Thymus (tissue), 11 donors: ENCODE results near the gene SNAPIN. TPM values are rescaled to one million over a fixed set of nuclear protein-coding genes. Genes with fewer than 3 reads are reported as not detected.
A peak's percentile ranks its signal among the peaks of the same experiment; 100 is the strongest.

ENCODE experiments used
- DNase-seq, 9 donors: peaks; one replicate each; pipeline ENCODE4 v3.0.0-alpha.2; 2013; ENCODE audit warnings: low spot score in 9 of 9, low read depth in 6 of 9, missing footprints in 1 of 9
- H3K27ac ChIP-seq, 2 donors: one replicate each; pipeline ENCODE4 v1.5.1; 2013; ENCODE audit warnings: control low read depth in 1 of 2, low read depth in 1 of 2, low read length in 1 of 2, mild to moderate bottlenecking in 1 of 2, moderate library complexity in 1 of 2
- H3K27me3 ChIP-seq, 2 donors: one replicate each; pipeline ENCODE4 v1.5.1; 2013; ENCODE audit warnings: low read length in 1 of 2; ENCODE audit not compliant: control insufficient read depth in 2 of 2, insufficient read depth in 1 of 2
- H3K36me3 ChIP-seq, 2 donors: one replicate each; pipeline ENCODE4 v1.5.1; 2013; ENCODE audit warnings: low read length in 1 of 2, mild to moderate bottlenecking in 1 of 2, moderate library complexity in 1 of 2; ENCODE audit not compliant: control insufficient read depth in 2 of 2, insufficient read depth in 2 of 2
- H3K4me1 ChIP-seq, 2 donors: one replicate each; pipeline ENCODE4 v1.5.1; 2013; ENCODE audit warnings: low read length in 2 of 2; ENCODE audit not compliant: control insufficient read depth in 2 of 2, insufficient read depth in 2 of 2
- H3K4me3 ChIP-seq, 2 donors: one replicate each; pipeline ENCODE4 v1.5.1; 2013; ENCODE audit warnings: low read length in 2 of 2, control low read depth in 1 of 2, mild to moderate bottlenecking in 1 of 2
- H3K9me3 ChIP-seq, 2 donors: one replicate each; pipeline ENCODE4 v1.5.1; 2013; ENCODE audit warnings: low read length in 1 of 2, mild to moderate bottlenecking in 1 of 2; ENCODE audit not compliant: control insufficient read depth in 2 of 2, insufficient read depth in 1 of 2
- WGBS: extraction: QIAGEN DNeasy Blood & Tissue Kit; methylation state at CpG from one replicate; pipeline ENCODE4 v1.1.7; 2013; 5-methylcytosine and 5-hydroxymethylcytosine counted together
- polyA plus RNA-seq: library from polyadenylated mRNA; stranded (reverse); fragments of 200-250 nt; gene quantifications from one replicate; pipeline ENCODE4 v1.2.3, GENCODE V29; 2013
- total RNA-seq: library from RNA; stranded (reverse); fragments of 120-200 nt; gene quantifications from one replicate; pipeline ENCODE4 v1.2.4, GENCODE V29; 2013
- donor health status: healthy.

SNAPIN gene
- total and polyA plus RNA-seq, 2 donors = 48.2 to 50.3 TPM

DNA sequence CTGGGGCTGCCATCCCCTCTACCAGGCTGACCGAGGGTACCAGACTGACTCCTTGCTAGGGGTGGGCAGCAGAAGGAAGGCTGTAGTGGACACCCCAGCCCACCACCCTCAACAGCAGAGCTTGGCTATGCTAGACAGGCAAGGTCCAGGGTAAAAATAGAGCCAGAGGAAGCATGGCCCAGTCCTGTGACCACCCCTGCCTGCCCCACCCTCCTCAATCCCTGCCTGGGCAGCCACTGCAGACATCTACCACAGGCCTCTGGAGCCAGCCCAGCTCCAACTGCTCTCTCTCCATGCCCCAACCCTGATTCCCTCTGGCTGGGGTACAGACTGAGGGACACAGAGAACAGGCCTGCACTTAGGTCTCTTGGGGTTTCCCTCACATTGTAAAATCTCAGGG, 28.5 kb upstream of the SNAPIN start:
- no peaks in the 10 kb centered on the region for H3K36me3 ChIP-seq
- H3K4me1 ChIP-seq = peaks cover 2 to 32% of the 10 kb centered on the region in 2 donors
- H3K9me3 ChIP-seq = peaks cover 0 to 6% of the 10 kb centered on the region in 2 donors
- DNase-seq = no peak
- WGBS = 97% methylated on average over 1 of the region's 1 CpG
- H3K27ac ChIP-seq = no peak overlapping the region
- H3K27me3 ChIP-seq = peaks cover 0 to 8% of the 10 kb centered on the region in 2 donors
- no peak overlapping the region for H3K4me3 ChIP-seq

DNA sequence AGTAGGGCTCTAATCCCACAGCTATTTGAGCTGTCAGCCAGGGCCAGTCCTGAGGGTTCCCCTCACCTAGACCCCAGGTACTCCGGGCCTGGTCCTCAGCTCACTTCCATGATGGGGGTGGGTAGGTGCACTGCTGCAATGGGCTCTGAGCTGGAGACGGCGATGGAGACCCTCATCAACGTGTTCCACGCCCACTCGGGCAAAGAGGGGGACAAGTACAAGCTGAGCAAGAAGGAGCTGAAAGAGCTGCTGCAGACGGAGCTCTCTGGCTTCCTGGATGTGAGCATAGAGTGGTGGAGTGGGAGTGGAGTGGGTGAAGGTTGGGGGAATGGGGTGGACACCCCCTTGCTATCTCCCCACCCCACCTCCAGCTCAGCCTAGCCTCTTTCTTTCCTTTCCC, 28.1 kb upstream of the SNAPIN start:
- 95% methylated on average over 7 of the region's 7 CpGs for WGBS
- Histone ChIP-seq H3K27me3 (peaks cover 0 to 8% of the 10 kb centered on the region in 2 donors), H3K4me1 (peaks cover 6 to 36% of the 10 kb centered on the region in 2 donors), H3K36me3 (no peaks in the 10 kb centered on the region), H3K9me3 (peaks cover 0 to 6% of the 10 kb centered on the region in 2 donors), H3K27ac (no peak overlapping the region), H3K4me3 (no peak overlapping the region)
- DNase-seq = no peak

DNA sequence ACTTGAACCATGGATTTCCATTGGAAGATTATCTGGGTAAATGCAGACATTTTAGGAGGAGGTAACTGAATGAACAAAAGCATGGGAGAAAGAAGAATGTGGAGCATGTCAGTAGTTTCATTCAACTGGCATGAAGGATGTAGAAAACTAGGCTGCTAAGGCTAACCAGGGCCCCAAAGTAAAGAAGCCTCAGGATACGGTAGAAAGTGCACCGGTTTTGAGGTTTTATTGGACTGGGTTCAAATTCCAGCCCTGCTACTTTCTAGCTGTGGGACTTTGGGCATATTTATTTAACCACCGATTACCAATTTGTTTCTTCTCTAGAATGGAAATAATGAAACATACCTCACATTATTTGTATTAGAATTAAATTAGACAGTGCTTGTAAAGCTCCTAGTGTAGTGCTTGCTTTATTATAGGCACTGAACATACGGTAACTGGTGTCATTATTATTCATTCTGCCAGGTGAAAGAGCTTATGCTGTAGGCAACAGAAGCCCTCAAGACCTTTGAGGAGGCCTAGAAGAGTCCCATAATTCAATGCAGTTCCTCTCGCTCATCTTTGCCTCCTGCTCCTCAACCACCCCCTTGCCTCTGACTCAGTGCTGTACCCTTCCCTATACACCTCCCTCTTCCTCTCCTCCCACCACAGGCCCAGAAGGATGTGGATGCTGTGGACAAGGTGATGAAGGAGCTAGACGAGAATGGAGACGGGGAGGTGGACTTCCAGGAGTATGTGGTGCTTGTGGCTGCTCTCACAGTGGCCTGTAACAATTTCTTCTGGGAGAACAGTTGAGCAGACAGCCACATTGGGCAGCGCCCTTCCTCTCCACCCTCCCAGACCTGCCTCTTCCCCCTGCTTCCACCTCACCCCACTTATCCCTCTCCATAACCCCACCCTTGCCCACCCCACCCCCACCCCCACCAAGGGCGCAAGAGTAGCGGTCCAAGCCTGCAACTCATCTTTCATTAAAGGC, 27.2 kb upstream of the SNAPIN start:
- Histone ChIP-seq H3K4me1 (peaks cover 11 to 44% of the 10 kb centered on the region in 2 donors), H3K9me3 (peaks cover 0 to 6% of the 10 kb centered on the region in 2 donors), H3K4me3 (no peak overlapping the region), H3K27me3 (peaks cover 0 to 8% of the 10 kb centered on the region in 2 donors), H3K27ac (no peak overlapping the region), H3K36me3 (peaks cover 6 to 8% of the 10 kb centered on the region in 2 donors)
- DNase-seq = no peak
- WGBS = 96% methylated on average over 10 of the region's 10 CpGs

DNA sequence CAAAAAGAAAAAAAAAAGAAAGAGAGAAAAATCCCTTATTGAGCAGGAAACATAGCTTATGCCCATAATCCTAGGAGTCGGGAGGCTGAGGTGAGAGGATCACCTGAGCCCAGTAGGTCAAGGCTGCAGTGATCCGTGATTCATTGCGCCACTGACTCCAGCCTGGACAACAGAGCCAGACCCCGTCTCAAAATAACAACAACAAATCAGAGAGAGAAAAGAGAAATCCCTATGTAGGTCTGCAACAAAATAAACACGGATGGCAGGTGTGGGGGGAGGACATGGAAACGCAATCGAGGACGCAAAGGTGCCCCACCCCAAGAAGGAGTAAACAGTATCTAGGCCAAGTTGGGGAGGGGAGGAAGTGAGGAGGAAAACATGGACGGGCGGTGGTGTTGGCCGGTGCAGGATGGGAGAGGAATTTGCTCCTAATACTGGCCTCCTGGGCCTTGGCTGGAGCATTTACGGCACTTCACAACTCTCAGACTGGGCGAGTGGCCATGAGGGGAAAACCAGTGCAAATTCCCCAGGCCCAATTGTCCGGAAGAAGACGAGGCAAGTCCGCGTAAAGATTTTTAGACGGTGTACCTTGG, 25.2 kb upstream of the SNAPIN start:
- peak overlapping the region; percentile 38 to 100 for H3K27ac ChIP-seq
- peaks cover 14 to 33% of the 10 kb centered on the region in 2 donors for H3K4me1 ChIP-seq
- 83% methylated on average over 18 of the region's 18 CpGs for WGBS
- H3K4me3 ChIP-seq = peak overlapping the region; percentile 98 to 100
- DNase-seq = no peak
- H3K36me3 ChIP-seq = peaks cover 22 to 26% of the 10 kb centered on the region in 2 donors
- peaks cover 0 to 6% of the 10 kb centered on the region in 2 donors for H3K9me3 ChIP-seq
- no peaks in the 10 kb centered on the region for H3K27me3 ChIP-seq

DNA sequence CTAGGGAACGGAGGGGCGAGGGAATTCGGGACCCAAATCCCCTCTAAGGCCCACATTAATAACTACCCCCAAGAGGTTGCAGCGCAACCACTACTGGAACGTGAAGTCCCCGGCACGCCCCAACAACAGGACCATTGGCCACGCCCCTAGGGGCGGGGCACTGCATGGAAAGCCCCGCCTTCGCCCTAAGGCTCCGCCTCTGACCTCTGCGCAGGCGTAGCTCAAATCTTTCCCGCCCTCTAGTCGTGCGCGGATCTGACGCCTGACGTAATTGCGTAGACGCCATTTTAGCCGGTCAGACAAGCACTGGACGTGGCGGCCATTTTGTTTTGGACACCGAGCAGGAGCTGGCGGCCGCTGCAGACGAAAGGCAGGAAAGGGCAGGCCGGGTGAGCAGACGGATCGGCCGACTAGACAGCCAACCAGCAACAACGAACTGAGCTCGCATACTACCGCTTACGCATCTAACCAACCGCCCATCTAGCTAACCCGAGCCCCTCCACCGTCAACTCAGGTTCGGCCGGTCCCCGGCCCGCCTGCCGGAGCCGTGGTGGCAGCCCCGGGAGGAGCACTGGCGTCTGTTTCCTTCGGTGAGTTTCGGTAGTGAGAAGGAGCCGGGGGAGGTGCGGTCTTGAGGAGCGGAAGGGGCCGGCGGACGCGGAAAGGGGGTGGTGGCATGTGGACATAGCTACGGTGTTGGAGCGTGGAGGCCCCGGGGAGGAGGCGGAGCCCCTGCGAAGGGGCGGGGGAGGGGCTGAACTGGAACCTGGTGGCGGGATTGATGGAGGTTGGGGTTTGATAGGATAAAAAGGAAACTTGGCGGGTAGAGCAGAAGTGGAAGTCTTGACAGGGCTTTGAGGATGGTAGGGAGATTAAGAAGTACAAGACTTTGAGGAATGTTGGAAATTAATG, 24.5 kb upstream of the SNAPIN start, which contains the start of gene CHTOP:
Gene CHTOP (plus strand): TSS at position 313 of the 912 bp plus-strand sequence. CDS start 2,523 bp downstream, outside the sequence.
- Histone ChIP-seq H3K27me3 (no peaks in the 10 kb centered on the region), H3K4me3 (peak within 1 kb of the TSS; percentile 98 to 100), H3K27ac (peak within 1 kb of the TSS; percentile 100), H3K36me3 (peaks cover 26 to 34% of the 10 kb centered on the region in 2 donors), H3K9me3 (peaks cover 0 to 6% of the 10 kb centered on the region in 2 donors), H3K4me1 (peaks cover 14 to 28% of the 10 kb centered on the region in 2 donors)
- 4% methylated on average over 65 of the region's 65 CpGs for WGBS
- peak; percentile 94 to 99 (median 98) for DNase-seq

DNA sequence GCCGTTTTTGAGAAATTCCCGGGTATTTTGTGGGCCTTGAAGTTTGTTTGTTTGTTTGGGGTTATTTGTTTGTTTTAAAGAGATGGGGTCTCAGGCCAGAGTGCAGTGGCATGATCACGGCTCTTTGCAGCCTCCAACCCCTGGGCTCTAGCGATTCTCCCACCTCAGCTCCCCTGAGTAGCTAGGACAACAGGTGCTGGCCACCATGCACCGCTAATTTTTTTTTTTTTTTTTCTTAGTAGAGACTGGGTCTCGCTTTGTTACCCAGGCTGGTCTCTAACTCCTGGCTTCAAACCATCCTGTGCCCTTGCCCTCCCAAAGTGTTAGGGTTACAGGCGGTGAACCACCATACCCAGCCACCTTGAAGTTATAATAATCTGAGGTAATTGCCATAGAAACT, 22.6 kb upstream of the SNAPIN start:
- H3K36me3 ChIP-seq = peaks cover 45 to 53% of the 10 kb centered on the region in 2 donors
- H3K27me3 ChIP-seq = no peaks in the 10 kb centered on the region
- WGBS = 97% methylated on average over 7 of the region's 7 CpGs
- H3K27ac ChIP-seq = no peak overlapping the region
- H3K4me1 ChIP-seq = peaks cover 14 to 21% of the 10 kb centered on the region in 2 donors
- no peak overlapping the region for H3K4me3 ChIP-seq
- no peak for DNase-seq
- peaks cover 0 to 6% of the 10 kb centered on the region in 2 donors for H3K9me3 ChIP-seq

DNA sequence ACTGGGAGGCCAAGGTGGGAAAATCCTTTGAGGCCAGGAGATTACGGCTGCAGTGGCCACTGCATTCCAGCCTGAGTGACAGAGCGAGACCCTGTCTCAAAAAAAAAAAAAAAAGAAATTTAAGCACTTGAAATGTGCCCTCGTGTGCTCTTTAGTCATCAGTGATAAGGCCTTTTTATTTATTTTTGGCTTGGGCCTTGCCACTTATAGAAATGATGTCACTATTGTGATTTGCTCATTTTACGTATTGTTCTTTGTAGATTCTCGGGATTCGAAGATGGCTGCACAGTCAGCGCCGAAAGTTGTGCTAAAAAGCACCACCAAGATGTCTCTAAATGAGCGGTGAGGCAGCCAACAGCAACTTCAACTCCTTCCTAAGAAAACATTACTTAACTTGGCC, 22.2 kb upstream of the SNAPIN start:
- no peak overlapping the region for H3K4me3 ChIP-seq
- H3K27ac ChIP-seq = no peak overlapping the region

DNA sequence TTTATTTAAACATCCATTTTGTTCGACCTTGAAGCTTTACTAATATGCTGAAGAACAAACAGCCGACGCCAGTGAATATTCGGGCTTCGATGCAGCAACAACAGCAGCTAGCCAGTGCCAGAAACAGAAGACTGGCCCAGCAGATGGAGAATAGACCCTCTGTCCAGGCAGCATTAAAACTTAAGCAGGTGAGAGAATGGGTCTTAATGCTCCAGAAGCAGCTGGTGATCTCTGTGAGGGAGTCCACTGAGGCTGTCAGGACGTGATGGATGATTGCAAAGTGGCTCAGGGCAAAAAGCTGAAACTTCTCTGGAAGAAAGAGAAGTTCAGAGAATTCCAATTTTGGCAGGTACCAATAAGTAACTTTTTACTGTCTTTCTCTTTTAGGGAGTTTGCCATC, 20.2 kb upstream of the SNAPIN start:
- Histone ChIP-seq H3K9me3 (peaks cover 0 to 6% of the 10 kb centered on the region in 2 donors), H3K36me3 (peaks cover 66 to 77% of the 10 kb centered on the region in 2 donors), H3K27me3 (no peaks in the 10 kb centered on the region), H3K27ac (no peak overlapping the region), H3K4me3 (no peak overlapping the region), H3K4me1 (peaks cover 14 to 18% of the 10 kb centered on the region in 2 donors)
- 98% methylated on average over 6 of the region's 6 CpGs for WGBS
- DNase-seq = no peak

More for the DNA sequence above, 22.2 kb upstream of the SNAPIN start:
- Histone ChIP-seq H3K27me3 (no peaks in the 10 kb centered on the region), H3K36me3 (peaks cover 48 to 57% of the 10 kb centered on the region in 2 donors), H3K4me1 (peaks cover 14 to 21% of the 10 kb centered on the region in 2 donors), H3K9me3 (peaks cover 0 to 6% of the 10 kb centered on the region in 2 donors)
- 97% methylated on average over 9 of the region's 9 CpGs for WGBS
- no peak for DNase-seq
